Activated CD8-positive, alpha-beta T cell treated with anti-CD3 and anti-CD28 coated beads, Interleukin-2, amount 10 ng/mL, durations not matched to agents 7 days and 5 days (primary cell): ENCODE results near the gene TOR4A. TPM values are rescaled to one million over a fixed set of nuclear protein-coding genes. Genes with fewer than 3 reads are reported as not detected.

Experiments used
- ATAC-seq: fragments of 150-1000 bp; cut with Tn5 transposase; one replicate; pipeline ENCODE4 v1.10.0; 2021; ENCODE audit warnings: moderate library complexity
- CTCF ChIA-PET: fragments of 350-600 bp; sonication (Branson Sonifier 250); formaldehyde crosslinking; loops from one replicate; lab custom pipeline; 2021; ENCODE audit warnings: antibody characterized with exemption; lab: Charles Lee
- POLR2A ChIA-PET: fragments of 350-600 bp; sonication (Branson Sonifier 250); formaldehyde crosslinking; loops from one replicate; lab custom pipeline; 2021; ENCODE audit warnings: antibody characterized with exemption; lab: Charles Lee
- DNase-seq: peaks from one replicate; pipeline ENCODE4 v3.0.0-alpha.2; 2020
- H3K27ac Mint-ChIP-seq: one replicate; pipeline ENCODE4 v1.8.0; 2021; ENCODE audit warnings: mild to moderate bottlenecking, mixed read lengths
- H3K27me3 Mint-ChIP-seq: one replicate; pipeline ENCODE4 v1.8.0; 2021; ENCODE audit warnings: low read depth, mixed read lengths
- H3K36me3 Mint-ChIP-seq: one replicate; pipeline ENCODE4 v1.8.0; 2021; ENCODE audit warnings: low read depth, mixed read lengths
- H3K4me1 Mint-ChIP-seq: one replicate; pipeline ENCODE4 v1.8.0; 2021; ENCODE audit warnings: low read depth, mixed read lengths
- H3K4me3 Mint-ChIP-seq: one replicate; pipeline ENCODE4 v1.8.0; 2021; ENCODE audit warnings: mild to moderate bottlenecking, mixed read lengths
- H3K9me3 Mint-ChIP-seq: one replicate; pipeline ENCODE4 v1.8.0; 2022; ENCODE audit warnings: mixed read lengths; ENCODE audit not compliant: insufficient read depth
- total RNA-seq, 2 experiments: library from RNA; stranded (reverse); gene quantifications; one replicate each; pipeline ENCODE4 v1.2.3, GENCODE V29; 2021

Gene TOR4A
- total RNA-seq, 2 experiments from 2014 or later: 6.6 to 7.0 TPM

GRCh38 chr9:137247135-137247915 is 30.2 kb upstream of the TOR4A start:
- H3K4me3 Mint-ChIP-seq: no peak overlapping the region
- peaks cover 19% of the 10 kb centered on the region for H3K4me1 Mint-ChIP-seq
- no peak overlapping the region for H3K27ac Mint-ChIP-seq
- no peak for DNase-seq
- peaks cover 17% of the 10 kb centered on the region for H3K36me3 Mint-ChIP-seq
- H3K9me3 Mint-ChIP-seq: no peaks in the 10 kb centered on the region
- ChIA-PET CTCF (interaction anchor here (1.0 kb wide), 1 partner anchor 10 kb away, joined by 6 read pairs; no protein-coding TSS in a partner anchor), POLR2A (no interaction called here)
- no peaks in the 10 kb centered on the region for H3K27me3 Mint-ChIP-seq
- no peak for ATAC-seq

GRCh38 chr9:137247916-137248175 is 29.7 kb upstream of the TOR4A start:
- CTCF ChIA-PET: interaction anchor here (1.0 kb wide), 1 partner anchor 11 kb away, joined by 6 read pairs; no protein-coding TSS in a partner anchor
- DNase-seq: no peak

GRCh38 chr9:137250329-137251193 is 27.0 kb upstream of the TOR4A start:
- CTCF ChIA-PET: no interaction called here
- no peak overlapping the region for H3K27ac Mint-ChIP-seq
- H3K4me1 Mint-ChIP-seq: peaks cover 6% of the 10 kb centered on the region
- DNase-seq: no peak
- H3K9me3 Mint-ChIP-seq: no peaks in the 10 kb centered on the region
- POLR2A ChIA-PET: interaction anchor here (1.1 kb wide), 1 partner anchor 10 kb away, joined by 4 read pairs; the partner anchor contains the start of gene TUBB4B
- ATAC-seq: no peak
- H3K36me3 Mint-ChIP-seq: peaks cover 3% of the 10 kb centered on the region
- no peak overlapping the region for H3K4me3 Mint-ChIP-seq
- no peaks in the 10 kb centered on the region for H3K27me3 Mint-ChIP-seq

More at GRCh38 chr9:137247916-137248175, 29.7 kb upstream of the TOR4A start:
- ATAC-seq: no peak
- Mint-ChIP-seq H3K9me3 (no peaks in the 10 kb centered on the region), H3K27me3 (no peaks in the 10 kb centered on the region), H3K36me3 (peaks cover 12% of the 10 kb centered on the region), H3K4me1 (peaks cover 14% of the 10 kb centered on the region), H3K27ac (no peak overlapping the region), H3K4me3 (no peak overlapping the region)
- POLR2A ChIA-PET: no interaction called here

- H3K27ac Mint-ChIP-seq: no peak within 1 kb of the TSS
- no peak within 1 kb of the TSS for H3K4me3 Mint-ChIP-seq
- H3K4me1 Mint-ChIP-seq: peaks cover 10% of the 10 kb centered on the region
- CTCF ChIA-PET: no interaction called here
- ATAC-seq (no peak), DNase-seq (no peak)
- peaks cover 3% of the 10 kb centered on the region for H3K36me3 Mint-ChIP-seq
- no peaks in the 10 kb centered on the region for H3K27me3 Mint-ChIP-seq
- H3K9me3 Mint-ChIP-seq: no peaks in the 10 kb centered on the region
- POLR2A ChIA-PET: no interaction called here
Measured at GRCh38 chr9:137251194-137251461, 26.4 kb upstream of the TOR4A start, which contains the start of gene STPG3. Gene STPG3 (plus strand): TSS chr9:137251286. CDS start chr9:137251287, 1 bp downstream.

GRCh38 chr9:137251490-137252268 is 25.8 kb upstream of the TOR4A start:
- Mint-ChIP-seq H3K4me1 (peaks cover 16% of the 10 kb centered on the region), H3K9me3 (no peaks in the 10 kb centered on the region), H3K27ac (no peak overlapping the region), H3K27me3 (no peaks in the 10 kb centered on the region), H3K36me3 (peaks cover 4% of the 10 kb centered on the region), H3K4me3 (no peak overlapping the region)
- DNase-seq (no peak), ATAC-seq (no peak)
- POLR2A ChIA-PET: interaction anchor here (5.5 kb wide), 1 partner anchor 10 kb away, joined by 87 read pairs; the partner anchor contains the start of gene TUBB4B
- CTCF ChIA-PET: no interaction called here

GRCh38 chr9:137252555-137253506 is 24.7 kb upstream of the TOR4A start:
- H3K4me1 Mint-ChIP-seq: peaks cover 20% of the 10 kb centered on the region
- ATAC-seq (no peak), DNase-seq (no peak)
- ChIA-PET POLR2A (interaction anchor here (4.4 to 5.5 kb wide), 2 partner anchors 8 to 11 kb away, joined by 14 to 87 read pairs; partner anchors contain the start of gene TUBB4B), CTCF (interaction anchor here (1.0 to 4.4 kb wide), 2 partner anchors 12 to 16 kb away, joined by 4 to 32 read pairs; partner anchors contain the start of gene TUBB4B)
- no peak overlapping the region for H3K4me3 Mint-ChIP-seq
- H3K9me3 Mint-ChIP-seq: no peaks in the 10 kb centered on the region
- no peaks in the 10 kb centered on the region for H3K27me3 Mint-ChIP-seq
- peaks cover 8% of the 10 kb centered on the region for H3K36me3 Mint-ChIP-seq
- no peak overlapping the region for H3K27ac Mint-ChIP-seq

GRCh38 chr9:137253717-137254623 is 23.6 kb upstream of the TOR4A start:
- Mint-ChIP-seq H3K27ac (peak overlapping the region; percentile 78), H3K4me3 (peak overlapping the region; percentile 79), H3K36me3 (peaks cover 12% of the 10 kb centered on the region), H3K9me3 (no peaks in the 10 kb centered on the region), H3K4me1 (peaks cover 20% of the 10 kb centered on the region), H3K27me3 (no peaks in the 10 kb centered on the region)
- no peak for ATAC-seq
- DNase-seq: no peak
- ChIA-PET POLR2A (interaction anchor here (0.6 to 5.5 kb wide), 6 partner anchors 9 to 168 kb away, joined by 3 to 87 read pairs (median 4); partner anchors contain the start of genes MAN1B1 and TUBB4B), CTCF (interaction anchor here (0.9 to 4.4 kb wide), 4 partner anchors 9 to 225 kb away, joined by 3 to 32 read pairs (median 10); partner anchors contain the start of gene TUBB4B)

- peak; percentile 91 for ATAC-seq
- peak within 1 kb of the TSS; percentile 91 for H3K4me3 Mint-ChIP-seq
- H3K9me3 Mint-ChIP-seq: no peaks in the 10 kb centered on the region
- H3K36me3 Mint-ChIP-seq: peaks cover 17% of the 10 kb centered on the region
- H3K27ac Mint-ChIP-seq: peak within 1 kb of the TSS; percentile 87
- ChIA-PET CTCF (interaction anchor here (0.9 to 4.4 kb wide), 4 partner anchors 9 to 226 kb away, joined by 3 to 32 read pairs (median 10); partner anchors contain the start of gene TUBB4B), POLR2A (interaction anchor here (0.6 to 5.5 kb wide), 8 partner anchors 10 to 168 kb away, joined by 3 to 87 read pairs (median 4); partner anchors contain the start of genes MAN1B1, TPRN and TUBB4B)
- peak; percentile 95 for DNase-seq
- H3K27me3 Mint-ChIP-seq: no peaks in the 10 kb centered on the region
- H3K4me1 Mint-ChIP-seq: peaks cover 20% of the 10 kb centered on the region
Measured at GRCh38 chr9:137254624-137255447, 22.7 kb upstream of the TOR4A start, which contains the start of gene NELFB. Gene NELFB (plus strand): TSS chr9:137255327.
